AG09309 (cell line): Measurements from ENCODE around the gene GALNT10.

Experiments
- DNase-seq: peaks from one replicate; pipeline ENCODE4 v3.0.0-alpha.2; 2010; ENCODE audit warnings: low read depth
- H3K4me3 ChIP-seq: 2 replicates; pipeline ENCODE4 v1.5.1; 2011; ENCODE audit warnings: mild to moderate bottlenecking, low read depth, low read length, moderate library complexity; ENCODE audit not compliant: control insufficient read depth
- CTCF ChIP-seq: IDR thresholded peaks from 2 replicates; pipeline ENCODE4 v1.5.1; 2011; ENCODE audit warnings: mild to moderate bottlenecking, low read depth, low read length, inconsistent platforms; ENCODE audit not compliant: insufficient read depth, control insufficient read depth; ENCODE audit errors: missing control alignments

Gene GALNT10

GRCh38 chr5:154401931-154402330 is 211.4 kb downstream of the GALNT10 start:
- DNase-seq: no peak
- no peak for TF ChIP-seq CTCF
- no peak overlapping the region for H3K4me3 ChIP-seq

GRCh38 chr5:154402611-154403010 is 212.1 kb downstream of the GALNT10 start:
- no peak overlapping the region for H3K4me3 ChIP-seq
- no peak for TF ChIP-seq CTCF
- DNase-seq: no peak

- H3K4me3 ChIP-seq: no peak overlapping the region
- DNase-seq: no peak
- TF ChIP-seq CTCF: no peak
Observed at GRCh38 chr5:154403234-154403633, 212.7 kb downstream of the GALNT10 start.

GRCh38 chr5:154403776-154404387 is 213.3 kb downstream of the GALNT10 start:
- no peak for TF ChIP-seq CTCF
- peak; percentile 34 for DNase-seq

GRCh38 chr5:154405078-154405792 is 214.7 kb downstream of the GALNT10 start:
- H3K4me3 ChIP-seq: peak overlapping the region; percentile 23
- peak; percentile 94 for TF ChIP-seq CTCF
- no peak for DNase-seq

More at GRCh38 chr5:154403776-154404387, 213.3 kb downstream of the GALNT10 start:
- no peak overlapping the region for H3K4me3 ChIP-seq

- TF ChIP-seq CTCF: no peak
- H3K4me3 ChIP-seq: no peak overlapping the region
- DNase-seq: peak; percentile 54
Observed at GRCh38 chr5:154406231-154406630, 215.7 kb downstream of the GALNT10 start.
